Adipose tissue (tissue), 3 donors: ENCODE data around the gene HINT3. TPM values are rescaled to one million over a fixed set of nuclear protein-coding genes. Genes with fewer than 3 reads are reported as not detected.
"Not testable (repeated sequence)": the region's sequence is repeated elsewhere in the genome, so short reads cannot be mapped to it uniquely, and the experiment has no call there.

ENCODE experiments used
- H3K27ac ChIP-seq: one replicate; pipeline ENCODE4 v1.5.1; 2013; ENCODE audit warnings: low read depth, low read length
- WGBS, 3 donors: extraction: QIAGEN DNeasy Blood & Tissue Kit; methylation state at CpG; one replicate each; pipeline ENCODE4 v1.1.7; 2013; 5-methylcytosine and 5-hydroxymethylcytosine counted together
- polyA plus RNA-seq, 3 donors: library from polyadenylated mRNA; stranded (reverse); fragments of 200-250 nt; gene quantifications; one replicate each; pipeline ENCODE4 v1.2.3, GENCODE V29; 2013
- donor health status: healthy with polysubstance abuse.
- donor health status: Bipolar disorder and iron deficiency.
- donor health status: healthy.

Gene HINT3
- polyA plus RNA-seq, 3 donors, result 9.5 to 13.8 (median 11.8) TPM

DNA sequence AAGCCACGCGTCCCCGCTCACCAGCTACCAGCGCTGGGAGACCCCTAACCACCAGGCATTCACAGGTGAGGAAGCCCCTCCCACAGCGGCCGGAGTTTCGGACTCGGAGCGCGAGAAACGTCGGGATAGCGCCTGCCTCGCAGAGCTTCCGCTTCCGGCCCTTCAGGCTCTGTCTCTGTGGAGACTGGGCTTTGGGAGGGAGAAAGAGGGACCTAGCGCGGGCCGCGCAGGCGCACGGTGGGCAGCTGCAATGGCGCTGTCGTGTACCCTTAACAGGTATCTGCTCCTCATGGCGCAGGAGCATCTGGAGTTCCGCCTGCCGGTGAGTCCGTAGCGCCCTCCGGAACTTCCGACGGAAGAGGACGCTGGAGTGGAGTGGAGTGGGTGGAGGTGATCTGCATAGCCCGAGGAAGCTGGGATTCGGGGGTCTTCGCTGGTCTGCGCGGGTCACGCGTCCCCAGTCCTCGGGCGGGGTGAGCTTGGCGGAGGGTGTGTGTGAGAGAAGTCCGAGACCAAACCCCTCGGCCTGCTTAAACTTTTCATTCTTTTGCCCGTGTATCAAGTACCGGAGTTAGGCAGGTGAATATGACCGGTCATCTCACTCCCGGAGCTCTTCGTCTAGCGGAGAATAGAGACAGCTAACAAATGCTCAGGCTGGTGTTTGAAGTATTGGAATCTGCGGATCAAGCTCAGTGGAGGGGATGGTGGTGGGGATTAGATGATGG is 29.9 kb downstream of the HINT3 start, which contains the start of gene TRMT11:
Gene TRMT11 (plus strand): TSS at position 240 of the 725 bp plus-strand sequence. CDS start 11 bp downstream, at position 251.
- no peak within 1 kb of the TSS for H3K27ac ChIP-seq
- WGBS, 3 donors, result 0 to 1% (median 1%) methylated on average over 52 of the region's 52 CpGs

GRCh38 chr6:125987026-125987617 is 30.6 kb downstream of the HINT3 start:
- H3K27ac ChIP-seq, result no peak overlapping the region
- 12 to 27% (median 24%) methylated on average over 10 of the region's 10 CpGs for WGBS, 3 donors

GRCh38 chr6:125988280-125988679 is 31.7 kb downstream of the HINT3 start:
- no peak overlapping the region for H3K27ac ChIP-seq

DNA sequence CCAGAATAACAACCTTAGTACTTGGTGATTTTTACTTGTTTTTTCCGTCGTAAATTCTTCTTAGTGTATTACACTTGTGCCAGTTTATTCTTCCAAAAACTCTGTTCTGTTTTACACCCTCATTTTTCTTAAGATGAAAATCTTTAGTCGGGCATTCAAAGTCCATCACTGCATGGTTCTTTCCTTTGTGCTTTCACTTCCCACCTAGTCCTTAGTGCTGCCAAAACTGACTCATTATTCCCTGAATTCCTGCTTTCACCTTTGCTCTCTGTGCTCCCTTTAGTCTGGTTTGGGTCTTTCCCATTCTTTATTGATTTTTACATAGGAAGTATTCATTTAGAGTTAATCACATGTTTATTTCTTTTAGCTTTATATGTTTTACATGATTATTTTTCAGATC is 33.1 kb downstream of the HINT3 start:
- WGBS, 3 donors, result 73 to 83% (median 73%) methylated on average over 3 of the region's 3 CpGs
- H3K27ac ChIP-seq, result no peak overlapping the region

GRCh38 chr6:125991653-125992052 is 35.1 kb downstream of the HINT3 start:
- H3K27ac ChIP-seq, result no peak overlapping the region
- 76 to 90% (median 88%) methylated on average over 1 of the region's 1 CpG for WGBS, 3 donors

DNA sequence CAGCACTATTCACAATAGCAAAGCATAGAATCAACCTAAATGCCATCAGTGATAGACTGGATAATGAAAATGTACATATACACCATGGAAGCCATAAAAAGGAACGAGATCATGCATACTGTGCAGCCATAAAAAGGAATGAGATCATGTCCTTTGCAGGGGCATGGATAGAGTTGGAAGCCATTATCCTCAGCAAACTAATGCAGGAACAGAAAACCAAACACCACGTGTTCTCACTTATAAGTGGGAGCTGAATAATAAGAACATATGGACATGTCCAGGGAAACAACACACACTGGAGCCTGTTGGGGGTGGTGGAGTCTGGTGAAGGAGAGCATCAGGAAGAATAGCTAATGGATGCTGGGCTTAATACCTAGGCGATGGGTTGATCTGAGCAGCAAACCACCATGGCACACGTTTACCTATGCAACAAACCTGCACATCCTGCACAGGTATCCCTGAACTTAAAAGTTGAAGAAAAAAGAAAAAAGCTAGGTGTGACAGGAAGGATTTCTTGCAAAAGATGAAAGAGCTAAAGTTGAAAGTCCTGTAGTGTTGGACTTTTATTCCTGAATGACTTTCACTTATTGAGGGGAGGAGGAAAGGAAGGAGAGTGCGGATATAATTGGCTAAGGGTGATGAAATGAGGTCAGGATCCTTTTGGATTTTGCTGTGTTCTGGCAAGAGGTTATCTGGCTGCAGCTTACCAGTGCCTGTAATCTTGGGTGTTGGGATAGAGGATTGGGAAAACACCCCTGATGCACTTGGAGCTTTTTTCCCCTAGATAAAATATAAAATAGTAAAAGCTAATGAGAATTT is 38.3 kb downstream of the HINT3 start:
- 70 to 76% (median 72%) methylated on average over 5 of the region's 5 CpGs for WGBS, 3 donors
- no peak overlapping the region for H3K27ac ChIP-seq

DNA sequence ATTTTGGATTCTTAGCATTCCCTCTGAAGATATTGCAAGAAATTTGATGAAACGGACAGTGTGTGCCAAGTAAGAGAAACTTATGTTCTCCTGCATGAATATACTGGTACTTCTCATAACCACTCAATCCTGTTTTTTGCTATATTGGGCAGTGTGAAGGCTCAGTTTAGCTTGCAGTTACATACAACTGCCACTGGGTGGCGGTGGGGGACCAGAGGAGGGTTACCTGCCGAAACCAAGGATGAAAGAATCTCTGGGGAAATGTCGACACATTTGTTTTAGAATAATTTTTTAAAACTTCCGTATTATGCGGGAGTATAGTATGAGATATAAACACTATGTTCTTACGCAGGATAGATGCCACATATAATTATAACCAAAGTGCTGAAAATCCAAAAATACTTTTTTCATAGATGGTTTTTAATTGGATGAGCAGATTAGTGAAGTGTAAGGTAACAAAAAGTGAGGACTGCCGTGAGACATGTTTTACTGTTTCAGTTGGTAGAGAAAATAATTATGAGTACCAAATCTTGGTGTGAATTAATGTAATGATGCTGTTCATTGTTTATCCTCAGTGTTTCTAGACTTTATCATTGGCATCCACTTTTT is 39.5 kb downstream of the HINT3 start:
- H3K27ac ChIP-seq, result no peak overlapping the region
- WGBS, 3 donors, result 6 to 9% (median 8%) methylated on average over 8 of the region's 8 CpGs

- H3K27ac ChIP-seq, result no peak overlapping the region
- 93 to 95% (median 93%) methylated on average over 8 of the region's 8 CpGs for WGBS, 3 donors
Measured at GRCh38 chr6:126002755-126003679, 46.4 kb downstream of the HINT3 start.

- no peak overlapping the region for H3K27ac ChIP-seq
Measured at GRCh38 chr6:126007800-126008199, 51.2 kb downstream of the HINT3 start.

DNA sequence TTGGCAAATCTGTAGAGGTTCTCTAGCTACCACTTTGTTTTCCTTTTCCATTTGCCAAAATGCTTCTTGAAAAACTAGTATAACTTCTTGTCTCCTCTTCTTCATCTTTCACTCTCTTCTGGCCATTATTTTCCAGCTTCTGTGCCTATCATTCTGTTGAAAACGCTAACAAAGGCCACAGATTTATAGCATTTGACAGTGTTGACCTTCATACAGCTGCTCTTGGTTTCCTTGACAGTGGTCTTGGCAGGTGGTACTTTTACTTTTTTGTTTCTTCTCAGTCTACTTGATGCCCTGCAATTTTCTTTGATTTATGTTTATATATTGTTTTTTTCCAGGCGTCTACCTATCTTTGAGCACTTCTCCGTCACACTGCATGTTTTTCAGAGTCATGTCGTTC is 53.5 kb downstream of the HINT3 start:
- WGBS, 3 donors, result 81 to 89% (median 87%) methylated on average over 4 of the region's 4 CpGs
- H3K27ac ChIP-seq, result no peak overlapping the region

- no peak overlapping the region for H3K27ac ChIP-seq
- WGBS, 3 donors, result 84 to 93% (median 88%) methylated on average over 1 of the region's 1 CpG
Measured at GRCh38 chr6:126015863-126016262, 59.3 kb downstream of the HINT3 start.

GRCh38 chr6:126016591-126016990 is 60.0 kb downstream of the HINT3 start:
- no peak overlapping the region for H3K27ac ChIP-seq
- WGBS, 3 donors, result 88 to 95% (median 94%) methylated on average over 2 of the region's 2 CpGs

- H3K27ac ChIP-seq, result no peak overlapping the region
Measured at GRCh38 chr6:126017668-126018067, 61.1 kb downstream of the HINT3 start.

DNA sequence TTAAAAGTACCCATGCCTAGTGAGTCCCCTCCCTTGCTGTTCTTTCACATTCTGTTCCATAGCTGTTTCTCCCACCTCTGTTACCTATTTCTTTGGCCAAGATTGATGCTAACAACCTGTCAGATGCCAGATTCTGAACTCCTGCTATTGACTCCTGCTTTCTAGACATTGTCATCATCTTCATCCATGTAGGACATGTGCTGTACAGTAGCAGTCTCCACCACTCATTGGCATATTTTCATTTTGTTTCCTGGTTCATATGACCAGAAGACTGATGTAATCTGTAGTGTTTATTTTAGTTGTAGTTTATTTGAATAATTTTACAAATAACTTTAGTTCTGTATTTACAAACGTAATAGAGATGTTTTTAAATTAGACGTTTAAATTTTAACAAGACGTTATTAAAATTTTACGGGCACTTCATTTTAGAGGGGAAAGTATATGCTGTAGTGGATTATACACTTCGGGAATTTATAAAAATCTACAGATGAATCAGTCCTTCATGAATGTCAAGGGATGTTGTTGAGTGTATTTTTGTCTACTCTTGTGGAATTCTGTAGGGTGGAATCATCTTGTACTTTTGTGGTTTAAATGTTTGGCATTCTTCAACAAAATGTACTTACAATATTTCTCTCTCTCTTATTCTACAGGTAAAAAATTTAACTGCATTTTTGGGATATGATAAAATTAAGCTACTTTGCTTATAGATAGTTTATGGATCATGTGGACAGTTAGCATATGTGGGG is 63.9 kb downstream of the HINT3 start:
- H3K27ac ChIP-seq, result no peak overlapping the region
- 95 to 97% (median 97%) methylated on average over 5 of the region's 5 CpGs for WGBS, 3 donors

- WGBS, 3 donors, result 92 to 98% (median 94%) methylated on average over 3 of the region's 3 CpGs
- not testable (repeated sequence) for H3K27ac ChIP-seq
Measured at GRCh38 chr6:126023474-126023873, 66.9 kb downstream of the HINT3 start.

GRCh38 chr6:126026001-126026400 is 69.4 kb downstream of the HINT3 start:
- no peak overlapping the region for H3K27ac ChIP-seq
- WGBS, 3 donors, result 89 to 96% (median 95%) methylated on average over 2 of the region's 2 CpGs

DNA sequence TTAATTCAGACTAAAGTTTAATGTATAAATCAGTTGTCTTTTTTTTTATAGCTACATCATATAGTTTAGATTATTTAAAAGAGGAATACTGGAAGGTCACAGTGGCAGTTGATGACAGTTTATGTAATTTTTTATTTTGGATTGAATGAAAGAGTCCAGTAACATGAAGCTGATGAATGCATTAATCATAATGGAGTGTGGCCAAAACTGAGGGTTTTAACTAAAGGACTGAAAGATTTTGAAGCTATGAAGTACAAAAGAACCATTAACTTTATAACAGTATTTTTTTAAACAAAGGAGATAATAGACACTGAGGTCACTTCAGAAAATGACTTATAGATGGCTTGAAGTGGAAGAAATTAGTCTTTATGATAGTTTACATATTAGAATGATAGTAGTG is 71.0 kb downstream of the HINT3 start:
- H3K27ac ChIP-seq, result no peak overlapping the region
